GM23248 (cell line): ENCODE data around the gene PDGFRB. TPM values are rescaled to one million over a fixed set of nuclear protein-coding genes. Genes with fewer than 3 reads are reported as not detected.
A peak's percentile ranks its signal among the peaks of the same experiment; 100 is the strongest.

ENCODE experiments used
- DNase-seq: peaks from one replicate; pipeline ENCODE4 v3.0.0-alpha.2; 2015
- H2AFZ ChIP-seq: fragments of 200-600 bp; sonication (generic); 2 replicates; pipeline ENCODE4 v1.6.1; 2016; ENCODE audit warnings: antibody characterized with exemption
- H3F3A ChIP-seq: fragments of 200-600 bp; sonication (generic); 2 replicates; pipeline ENCODE4 v1.6.1; 2016; ENCODE audit warnings: mild to moderate bottlenecking, antibody characterized with exemption, mixed run types; ENCODE audit not compliant: insufficient read depth
- H3K27ac ChIP-seq: fragments of 200-600 bp; sonication (generic); 2 replicates; pipeline ENCODE4 v1.5.1; 2016; ENCODE audit warnings: mild to moderate bottlenecking
- H3K27me3 ChIP-seq: fragments of 200-600 bp; sonication (generic); replicated peaks from 2 replicates; pipeline ENCODE4 v1.6.1; 2016; ENCODE audit warnings: mild to moderate bottlenecking; ENCODE audit not compliant: insufficient read depth
- H3K36me3 ChIP-seq: fragments of 200-600 bp; sonication (generic); 2 replicates; pipeline ENCODE4 v1.6.1; 2016; ENCODE audit warnings: low read depth, mild to moderate bottlenecking
- H3K4me1 ChIP-seq: fragments of 200-600 bp; sonication (generic); 2 replicates; pipeline ENCODE4 v1.6.1; 2016; ENCODE audit warnings: mild to moderate bottlenecking; ENCODE audit not compliant: insufficient read depth
- H3K4me2 ChIP-seq: fragments of 200-600 bp; sonication (generic); one replicate; pipeline ENCODE4 v1.6.1; 2016; ENCODE audit warnings: mild to moderate bottlenecking; ENCODE audit not compliant: unreplicated experiment
- H3K4me3 ChIP-seq: fragments of 200-600 bp; sonication (generic); 2 replicates; pipeline ENCODE4 v1.5.1; 2016; ENCODE audit warnings: mild to moderate bottlenecking
- H3K79me2 ChIP-seq: fragments of 200-600 bp; sonication (generic); 2 replicates; pipeline ENCODE4 v1.6.1; 2016; ENCODE audit warnings: mild to moderate bottlenecking; ENCODE audit not compliant: insufficient read depth
- H3K9ac ChIP-seq: fragments of 200-600 bp; sonication (generic); 2 replicates; pipeline ENCODE4 v1.6.1; 2016; ENCODE audit warnings: mild to moderate bottlenecking
- H3K9me2 ChIP-seq: fragments of 200-600 bp; sonication (generic); 2 replicates; pipeline ENCODE4 v1.6.1; 2016; ENCODE audit warnings: mixed run types, mild to moderate bottlenecking, moderate library complexity; ENCODE audit not compliant: insufficient read depth
- H3K9me3 ChIP-seq: fragments of 200-600 bp; sonication (generic); one replicate; pipeline ENCODE4 v1.6.1; 2017; ENCODE audit warnings: low read depth
- H4K20me1 ChIP-seq: fragments of 200-600 bp; sonication (generic); 2 replicates; pipeline ENCODE4 v1.6.0; 2016; ENCODE audit not compliant: insufficient read depth
- EZH2 ChIP-seq: fragments of 200-600 bp; sonication (generic); IDR thresholded peaks from 2 replicates; pipeline ENCODE4 v1.6.1; 2018; ENCODE audit warnings: antibody characterized with exemption, mild to moderate bottlenecking; ENCODE audit not compliant: insufficient read depth, poor library complexity, severe bottlenecking
- EZH2phosphoT487 ChIP-seq: fragments of 200-600 bp; sonication (generic); IDR thresholded peaks from 2 replicates; pipeline ENCODE4 v1.6.1; 2018; ENCODE audit warnings: antibody characterized with exemption, moderate library complexity, mild to moderate bottlenecking, low read depth; ENCODE audit not compliant: insufficient read depth
- WGBS, 2 experiments: methylation state at CpG; one replicate each; pipeline ENCODE4 v1.1.6; 2015 to 2017; ENCODE audit warnings: low lambda C conversion rate in 2 of 2, low coverage in 1 of 2; ENCODE audit errors: missing lambda C conversion rate in 2 of 2; 5-methylcytosine and 5-hydroxymethylcytosine counted together
- in situ Hi-C: fragments of 300-500 bp; cut with MboI; formaldehyde crosslinking; loops from 2 replicates; pipeline ENCODE4 v1.15.0; 2020
- polyA plus RNA-seq: library from polyadenylated mRNA; unstranded; fragments of >200 nt; fragmentation: Nextera tagmentation; extraction: Ambion mirVana; gene quantifications from 2 replicates; pipeline ENCODE4 v1.2.1, GENCODE V29; 2016
- total RNA-seq: library from RNA; depleted of rRNA; stranded (reverse); fragments of >200 nt; shearing (Covaris generic); gene quantifications from 2 replicates; pipeline ENCODE4 v1.2.3, GENCODE V29; 2014

The PDGFRB gene
- total and polyA plus RNA-seq, 2 experiments from 2014 or later: 155 to 205 TPM

DNA sequence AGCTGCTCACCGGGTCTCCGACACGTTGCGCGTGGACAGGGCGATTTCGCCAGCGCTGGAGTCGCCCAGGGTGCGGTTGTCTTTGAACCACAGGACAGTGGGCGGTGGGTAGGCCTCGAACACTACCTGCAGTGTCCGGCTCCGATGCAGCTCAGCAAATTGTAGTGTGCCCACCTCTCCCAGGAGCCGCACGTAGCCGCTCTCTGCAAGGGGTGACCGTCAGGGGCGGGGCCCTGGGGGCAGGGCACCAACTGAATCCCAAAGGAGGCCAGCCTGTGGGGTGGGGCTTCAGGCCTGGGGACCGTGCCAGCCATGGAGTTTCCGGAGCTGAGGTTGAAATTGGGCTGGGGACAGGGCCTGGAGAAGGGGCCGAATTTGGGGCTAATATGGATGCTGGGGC, 22.9 kb downstream of the PDGFRB start:
- peaks cover 36% of the 10 kb centered on the region for H3K79me2 ChIP-seq
- H3F3A ChIP-seq: peaks cover 34% of the 10 kb centered on the region; the same call in 1 of the 2 replicates
- peaks cover 47% of the 10 kb centered on the region for H3K36me3 ChIP-seq

DNA sequence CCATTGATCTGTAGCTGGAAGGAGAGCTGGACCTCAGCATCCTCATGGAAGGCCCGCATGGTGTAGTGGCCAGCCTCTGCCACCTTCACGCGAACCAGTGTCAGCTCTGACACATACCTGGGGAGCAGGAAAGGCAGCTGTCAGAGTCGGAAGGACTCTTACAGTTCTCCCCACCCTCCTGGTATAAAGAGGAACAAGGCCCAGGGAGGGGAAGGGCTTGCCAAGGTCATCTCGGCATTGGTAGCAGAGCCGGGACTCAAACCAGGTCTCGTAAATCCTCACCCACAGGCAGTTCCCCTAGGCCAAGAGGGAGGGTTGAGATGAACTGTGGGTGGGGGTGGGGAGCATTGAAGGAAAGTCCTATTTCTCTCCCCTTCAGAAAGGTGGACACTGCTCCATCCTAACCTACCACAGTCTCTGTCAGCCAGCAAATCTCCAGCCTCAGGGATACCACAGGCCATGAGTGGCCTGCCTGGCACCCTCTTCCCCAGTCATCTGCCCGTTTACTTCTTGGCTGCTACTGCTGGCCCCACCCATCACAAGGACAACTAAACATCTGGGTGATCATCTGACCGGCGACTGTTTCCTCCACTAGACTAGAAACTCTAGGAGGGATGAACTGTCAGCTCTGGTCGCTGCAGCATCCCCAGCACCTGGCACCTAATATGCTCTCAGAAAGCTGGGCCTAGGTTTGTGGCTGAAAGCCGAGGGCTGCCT, 23.5 kb downstream of the PDGFRB start:
- Histone ChIP-seq H3K27me3 (no peaks in the 10 kb centered on the region), H3K9ac (peak overlapping the region; percentile 29; the same call in 1 of the 2 replicates), H3K36me3 (peaks cover 52% of the 10 kb centered on the region), H3F3A (peaks cover 34% of the 10 kb centered on the region), H3K4me3 (no peak overlapping the region), H3K4me1 (peaks cover 29% of the 10 kb centered on the region), H4K20me1 (no peaks in the 10 kb centered on the region), H3K9me2 (no peaks in the 10 kb centered on the region), H3K27ac (peak overlapping the region; percentile 47), H2AFZ (no peak overlapping the region), H3K79me2 (peaks cover 30% of the 10 kb centered on the region), H3K4me2 (peak overlapping the region; percentile 35), H3K9me3 (no peaks in the 10 kb centered on the region)
- TF ChIP-seq EZH2: no peak
- in situ Hi-C loops: no loop called here
- WGBS, 2 experiments: 40 to 42% methylated on average over 10 to 12 of the region's 12 CpGs
- peak; percentile 82 for DNase-seq

More for the DNA sequence above, 22.9 kb downstream of the PDGFRB start:
- Histone ChIP-seq H3K9me2 (no peaks in the 10 kb centered on the region), H3K9ac (peak overlapping the region; percentile 29; the same call in 1 of the 2 replicates), H3K4me2 (peak overlapping the region; percentile 35), H4K20me1 (no peaks in the 10 kb centered on the region), H2AFZ (no peak overlapping the region), H3K27ac (peak overlapping the region; percentile 47), H3K9me3 (no peaks in the 10 kb centered on the region), H3K4me1 (peaks cover 35% of the 10 kb centered on the region), H3K27me3 (no peaks in the 10 kb centered on the region), H3K4me3 (no peak overlapping the region)
- no peak for DNase-seq
- WGBS, 2 experiments: 80 to 82% methylated on average over 22 of the region's 22 CpGs
- in situ Hi-C loops: no loop called here
- no peak for TF ChIP-seq EZH2
- TF ChIP-seq EZH2phosphoT487: no peak

DNA sequence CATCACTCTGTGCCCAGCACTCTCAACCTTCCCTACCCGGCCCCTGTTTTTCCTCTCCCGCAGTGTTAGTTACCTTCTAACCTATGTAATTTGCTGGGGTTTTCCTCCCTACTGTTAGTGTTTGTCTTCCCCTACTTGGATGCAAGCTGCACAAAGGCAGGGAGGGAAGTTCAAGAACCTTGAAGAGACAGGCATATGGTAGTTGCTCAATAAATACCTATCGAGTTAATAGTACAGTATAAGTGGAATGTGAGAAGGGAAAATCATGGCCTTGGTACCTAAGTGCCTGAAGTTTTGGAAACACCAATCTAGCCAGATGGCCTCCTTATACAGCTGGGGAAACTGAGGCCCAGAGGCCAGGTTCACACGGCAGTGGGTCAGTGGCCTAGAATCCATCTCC, 24.2 kb downstream of the PDGFRB start:
- TF ChIP-seq EZH2: no peak
- TF ChIP-seq EZH2phosphoT487: no peak
- Histone ChIP-seq H3K9me2 (no peaks in the 10 kb centered on the region), H3K79me2 (peaks cover 25% of the 10 kb centered on the region), H3K4me3 (no peak overlapping the region), H3K27me3 (no peaks in the 10 kb centered on the region), H3K4me2 (peak overlapping the region; percentile 28), H3K9me3 (no peaks in the 10 kb centered on the region), H3K4me1 (peaks cover 24% of the 10 kb centered on the region), H4K20me1 (no peaks in the 10 kb centered on the region), H3K27ac (peak overlapping the region; percentile 47), H2AFZ (no peak overlapping the region), H3K9ac (0 out of 2 replicates have a peak overlapping the region, but pooled peaks have one; percentile 24), H3F3A (peaks cover 34% of the 10 kb centered on the region), H3K36me3 (peaks cover 53% of the 10 kb centered on the region)
- 76 to 79% methylated on average over 4 of the region's 4 CpGs for WGBS, 2 experiments
- DNase-seq: peak; percentile 58
- in situ Hi-C loops: no loop called here

DNA sequence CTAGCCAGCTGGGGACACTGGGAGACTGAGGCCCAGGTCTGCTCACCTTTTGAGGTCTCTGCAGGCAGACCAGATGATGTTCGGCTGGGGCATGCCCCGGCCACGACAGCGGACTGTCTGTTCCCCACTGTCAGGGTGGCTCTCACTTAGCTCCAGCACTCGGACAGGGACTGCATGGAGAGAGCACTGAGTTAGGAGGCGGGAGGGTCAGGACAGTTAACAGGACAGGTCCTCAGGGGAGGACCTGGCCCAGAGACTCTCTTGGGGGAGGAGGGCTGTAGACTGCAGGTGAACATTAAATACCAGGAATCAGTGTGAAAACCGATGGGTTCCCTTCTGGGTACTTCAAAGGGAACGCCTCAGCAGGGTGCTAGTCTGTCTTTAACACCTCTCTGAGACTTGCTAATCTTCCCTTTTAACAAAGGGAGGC, 25.1 kb downstream of the PDGFRB start:
- Histone ChIP-seq H3K9me3 (no peaks in the 10 kb centered on the region), H3K27me3 (no peaks in the 10 kb centered on the region), H3F3A (peaks cover 34% of the 10 kb centered on the region), H3K27ac (no peak overlapping the region), H3K36me3 (peaks cover 57% of the 10 kb centered on the region), H3K4me1 (peaks cover 24% of the 10 kb centered on the region), H4K20me1 (no peaks in the 10 kb centered on the region), H3K9me2 (no peaks in the 10 kb centered on the region), H3K4me3 (no peak overlapping the region), H2AFZ (no peak overlapping the region), H3K4me2 (no peak overlapping the region), H3K79me2 (peaks cover 25% of the 10 kb centered on the region), H3K9ac (no peak overlapping the region)
- in situ Hi-C loops: no loop called here
- no peak for TF ChIP-seq EZH2
- 68 to 72% methylated on average over 8 of the region's 8 CpGs for WGBS, 2 experiments
- no peak for DNase-seq
